Bronchial epithelial cell (primary cell): ENCODE results near the gene RGL3. TPM values are rescaled to one million over a fixed set of nuclear protein-coding genes. Genes with fewer than 3 reads are reported as not detected.
"Not testable (repeated sequence)": the region's sequence is repeated elsewhere in the genome, so short reads cannot be mapped to it uniquely, and the experiment has no call there.

ENCODE experiments used
- DNase-seq: peaks from one replicate; pipeline ENCODE4 v3.0.0-alpha.2; 2010; ENCODE audit warnings: low read depth
- FAIRE-seq: peaks from 2 replicates; lab custom pipeline; 2011; peaks lifted over from hg19 to GRCh38; lab: Jason Lieb, UNC
- H3K27me3 ChIP-seq: 2 replicates; pipeline ENCODE4 v1.5.1; 2011; ENCODE audit warnings: low read length; ENCODE audit not compliant: control insufficient read depth, insufficient read depth
- H3K36me3 ChIP-seq: 2 replicates; pipeline ENCODE4 v1.5.1; 2011; ENCODE audit warnings: low read length; ENCODE audit not compliant: control insufficient read depth, insufficient read depth
- H3K4me3 ChIP-seq: 2 replicates; pipeline ENCODE4 v1.5.1; 2011; ENCODE audit warnings: mild to moderate bottlenecking, low read depth, low read length, control low read depth
- total RNA-seq: library from RNA; depleted of rRNA; stranded (reverse); fragments of >200 nt; gene quantifications from 2 replicates; pipeline ENCODE4 v1.2.1, GENCODE V29; 2014
- TF ChIP-seq, protein P1 (sequence below): IDR thresholded peaks from 2 replicates; pipeline ENCODE4 v1.5.1; 2011; ENCODE audit warnings: mild to moderate bottlenecking, moderate library complexity, low read length, control low read depth, inconsistent platforms; ENCODE audit not compliant: insufficient read depth, severe bottlenecking

Gene RGL3
- total RNA-seq, 1 donor from 2014 or later: 0.26 TPM

DNA sequence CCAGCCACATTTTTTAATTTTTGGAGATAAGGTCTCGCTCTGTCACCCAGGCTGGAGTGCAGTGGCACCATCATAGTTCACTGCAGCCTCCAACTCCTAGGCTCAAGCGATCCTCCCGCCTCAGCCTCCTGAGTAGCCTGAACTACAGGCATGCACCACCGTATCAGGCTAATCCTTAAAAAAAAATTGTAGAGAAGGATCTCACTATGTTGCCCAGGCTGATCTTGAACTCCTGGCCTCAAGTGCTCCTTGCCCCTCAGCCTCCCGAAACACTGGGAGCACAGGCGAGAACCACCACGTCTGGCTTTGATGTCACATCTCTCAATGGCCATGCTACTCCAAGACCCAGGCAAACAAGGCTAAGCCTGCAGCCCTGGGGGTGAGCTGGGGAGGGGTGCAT is 37.5 kb upstream of the RGL3 start:
- FAIRE-seq: no peak

DNA sequence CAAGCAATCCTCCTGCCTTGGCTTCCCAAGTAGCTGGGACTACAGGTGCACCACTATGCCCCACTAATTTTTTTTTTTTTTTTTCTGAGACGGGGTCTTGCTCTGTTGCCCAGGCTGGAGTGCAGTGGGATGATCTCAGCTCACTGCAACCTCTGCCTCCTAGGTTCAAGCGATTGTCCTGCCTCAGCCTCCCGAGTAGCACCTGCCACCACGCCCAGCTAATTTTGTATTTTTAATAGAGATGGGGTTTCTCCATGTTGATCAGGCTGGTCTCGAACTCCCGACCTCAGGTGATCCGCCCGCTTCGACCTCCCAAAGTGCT is 36.1 kb upstream of the RGL3 start:
- not testable (repeated sequence) for DNase-seq

More for the DNA sequence above, 37.5 kb upstream of the RGL3 start:
- no peak overlapping the region for H3K4me3 ChIP-seq
- TF ChIP-seq, protein P1, sequence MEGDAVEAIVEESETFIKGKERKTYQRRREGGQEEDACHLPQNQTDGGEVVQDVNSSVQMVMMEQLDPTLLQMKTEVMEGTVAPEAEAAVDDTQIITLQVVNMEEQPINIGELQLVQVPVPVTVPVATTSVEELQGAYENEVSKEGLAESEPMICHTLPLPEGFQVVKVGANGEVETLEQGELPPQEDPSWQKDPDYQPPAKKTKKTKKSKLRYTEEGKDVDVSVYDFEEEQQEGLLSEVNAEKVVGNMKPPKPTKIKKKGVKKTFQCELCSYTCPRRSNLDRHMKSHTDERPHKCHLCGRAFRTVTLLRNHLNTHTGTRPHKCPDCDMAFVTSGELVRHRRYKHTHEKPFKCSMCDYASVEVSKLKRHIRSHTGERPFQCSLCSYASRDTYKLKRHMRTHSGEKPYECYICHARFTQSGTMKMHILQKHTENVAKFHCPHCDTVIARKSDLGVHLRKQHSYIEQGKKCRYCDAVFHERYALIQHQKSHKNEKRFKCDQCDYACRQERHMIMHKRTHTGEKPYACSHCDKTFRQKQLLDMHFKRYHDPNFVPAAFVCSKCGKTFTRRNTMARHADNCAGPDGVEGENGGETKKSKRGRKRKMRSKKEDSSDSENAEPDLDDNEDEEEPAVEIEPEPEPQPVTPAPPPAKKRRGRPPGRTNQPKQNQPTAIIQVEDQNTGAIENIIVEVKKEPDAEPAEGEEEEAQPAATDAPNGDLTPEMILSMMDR: no peak
- DNase-seq: no peak
- no peaks in the 10 kb centered on the region for H3K27me3 ChIP-seq
- H3K36me3 ChIP-seq: no peaks in the 10 kb centered on the region

GRCh38 chr19:11453468-11454341 is 34.6 kb upstream of the RGL3 start:
- TF ChIP-seq, protein P1: peak; percentile 17
- no peak for FAIRE-seq

More for the DNA sequence above, 36.1 kb upstream of the RGL3 start:
- FAIRE-seq, H3K36me3 ChIP-seq, H3K27me3 ChIP-seq, H3K4me3 ChIP-seq: not testable (repeated sequence)

DNA sequence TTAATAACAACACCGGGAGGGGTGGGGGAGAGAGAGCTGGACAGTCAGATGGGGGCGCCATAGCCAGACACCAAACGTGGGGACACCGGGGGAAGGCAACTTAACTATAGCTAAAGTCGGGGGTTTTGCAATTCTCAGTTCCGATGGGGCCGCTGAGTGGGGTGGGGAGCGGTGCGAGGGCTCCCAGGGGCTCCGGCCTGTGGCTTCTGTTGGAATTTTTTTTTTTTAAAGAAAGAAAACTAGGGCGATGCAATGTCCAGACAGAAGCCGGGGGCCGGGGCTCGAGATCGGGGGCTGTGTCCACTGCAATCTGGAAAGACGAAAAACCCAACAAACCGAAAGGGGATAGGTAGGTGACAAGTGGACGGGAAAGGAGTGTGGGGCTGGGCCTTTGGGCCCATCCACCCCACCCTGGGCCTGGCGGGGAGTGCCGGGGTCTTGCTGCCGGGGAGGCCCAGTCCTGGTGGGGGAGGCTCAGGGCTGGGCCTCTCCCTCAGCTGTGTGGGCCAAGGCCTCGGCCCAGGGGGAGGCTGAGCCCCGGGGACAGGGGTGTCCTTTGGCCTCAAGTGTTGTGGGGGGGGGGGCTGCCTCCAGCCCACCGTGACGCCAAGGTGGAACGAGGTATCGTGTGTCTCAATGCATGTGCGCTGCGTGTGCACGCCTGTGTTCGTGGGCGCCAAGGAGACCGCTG is 33.7 kb upstream of the RGL3 start:
- H3K4me3 ChIP-seq: no peak overlapping the region
- H3K27me3 ChIP-seq: no peaks in the 10 kb centered on the region
- H3K36me3 ChIP-seq: peaks cover 6% of the 10 kb centered on the region
- FAIRE-seq (no peak), DNase-seq (no peak)
- TF ChIP-seq, protein P1: no peak

More at GRCh38 chr19:11453468-11454341, 34.6 kb upstream of the RGL3 start:
- no peak for DNase-seq
- Histone ChIP-seq H3K4me3 (no peak overlapping the region), H3K36me3 (peaks cover 3% of the 10 kb centered on the region), H3K27me3 (no peaks in the 10 kb centered on the region)

GRCh38 chr19:11451871-11452619 is 32.9 kb upstream of the RGL3 start:
- no peak overlapping the region for H3K4me3 ChIP-seq
- TF ChIP-seq, protein P1: no peak
- H3K36me3 ChIP-seq: peaks cover 11% of the 10 kb centered on the region
- no peak for DNase-seq
- FAIRE-seq: no peak
- H3K27me3 ChIP-seq: no peaks in the 10 kb centered on the region
